HEK293 (cell line): ENCODE data around the gene ABLIM2.
A peak's percentile ranks its signal among the peaks of the same experiment; 100 is the strongest.

Source experiments
- CTCF ChIA-PET: fragments of 350-600 bp; formaldehyde crosslinking; extraction: SDS; loops from one replicate; lab custom pipeline; 2021; ENCODE audit warnings: antibody characterized with exemption; lab: Yijun Ruan, JAX
- POLR2A ChIA-PET: fragments of 300-600 bp; formaldehyde crosslinking; extraction: SDS; loops from one replicate; lab custom pipeline; 2020; ENCODE audit warnings: antibody characterized with exemption, inconsistent platforms; lab: Yijun Ruan, JAX
- H3K27ac ChIP-seq: fragments of 200-500 bp; sonication (Bioruptor generic); 2 replicates; pipeline ENCODE4 v1.5.1; 2014; ENCODE audit warnings: low read depth, low read length, control low read depth, inconsistent platforms; ENCODE audit errors: extremely low read depth
- H3K36me3 ChIP-seq, 2 experiments: fragments of 200-500 bp in 1 of 2; sonication (Bioruptor generic) in 1 of 2; 1 replicate in 1 of 2; 2 replicates in 1 of 2; pipeline ENCODE4 v1.5.1; 2014 to 2017; ENCODE audit warnings: inconsistent platforms in 2 of 2, low read length in 2 of 2; ENCODE audit not compliant: control insufficient read depth in 2 of 2, insufficient read depth in 1 of 2
- H3K4me1 ChIP-seq: fragments of 200-500 bp; sonication (Bioruptor generic); 2 replicates; pipeline ENCODE4 v1.5.1; 2014; ENCODE audit warnings: mild to moderate bottlenecking, low read length, inconsistent platforms; ENCODE audit not compliant: control insufficient read depth, insufficient read depth
- H3K4me3 ChIP-seq: 2 replicates; pipeline ENCODE4 v1.5.1; 2011; ENCODE audit warnings: low read depth, mild to moderate bottlenecking, control low read depth, low read length, moderate library complexity
- H3K9me3 ChIP-seq: fragments of 200-500 bp; sonication (Bioruptor generic); 2 replicates; pipeline ENCODE4 v1.5.1; 2014; ENCODE audit warnings: low read depth, low read length, inconsistent platforms; ENCODE audit not compliant: control insufficient read depth, insufficient read depth
- EGR2 ChIP-seq: fragments of 450-650 bp; formaldehyde crosslinking; IDR thresholded peaks from 2 replicates; pipeline ENCODE4 v1.5.1; 2016; ENCODE audit warnings: low read depth, missing biosample characterization, missing genetic modification characterization
- GLI4 ChIP-seq: fragments of 450-650 bp; formaldehyde crosslinking; IDR thresholded peaks from 2 replicates; pipeline ENCODE4 v1.5.1; 2016; ENCODE audit warnings: missing biosample characterization, missing genetic modification characterization
- GLIS1 ChIP-seq: fragments of 450-650 bp; formaldehyde crosslinking; IDR thresholded peaks from 2 replicates; pipeline ENCODE4 v1.5.1; 2016; ENCODE audit warnings: missing biosample characterization, missing genetic modification characterization
- IKZF3 ChIP-seq: fragments of 450-650 bp; IDR thresholded peaks from 2 replicates; pipeline ENCODE4 v1.5.0; 2018; ENCODE audit warnings: missing biosample characterization, mild to moderate bottlenecking, missing genetic modification characterization, moderate library complexity
- MEIS1 ChIP-seq: sonication (generic); formaldehyde crosslinking; IDR thresholded peaks from 2 replicates; pipeline ENCODE4 v1.8.1; 2022; ENCODE audit warnings: missing genetic modification reagents, mild to moderate bottlenecking, borderline replicate concordance
- PRDM6 ChIP-seq: fragments of 450-650 bp; formaldehyde crosslinking; IDR thresholded peaks from 2 replicates; pipeline ENCODE4 v1.5.1; 2017; ENCODE audit warnings: missing biosample characterization, missing genetic modification characterization
- ZBTB17 ChIP-seq: fragments of 450-650 bp; formaldehyde crosslinking; IDR thresholded peaks from 2 replicates; pipeline ENCODE4 v1.5.1; 2016; ENCODE audit warnings: missing biosample characterization, missing genetic modification characterization
- ZBTB8A ChIP-seq: fragments of 450-650 bp; formaldehyde crosslinking; IDR thresholded peaks from 2 replicates; pipeline ENCODE4 v1.5.1; 2016; ENCODE audit warnings: missing biosample characterization, missing genetic modification characterization
- ZFHX2 ChIP-seq: fragments of 450-650 bp; formaldehyde crosslinking; conservative IDR thresholded peaks from 2 replicates; pipeline ENCODE4 v1.5.1; 2016; ENCODE audit warnings: missing biosample characterization, missing genetic modification characterization
- ZIC2 ChIP-seq: fragments of 450-650 bp; formaldehyde crosslinking; IDR thresholded peaks from 2 replicates; pipeline ENCODE4 v1.5.1; 2016; ENCODE audit warnings: missing biosample characterization, missing genetic modification characterization
- ZNF140 ChIP-seq: fragments of 450-650 bp; formaldehyde crosslinking; IDR thresholded peaks from 2 replicates; pipeline ENCODE4 v1.5.1; 2016; ENCODE audit warnings: missing biosample characterization, missing genetic modification characterization
- ZNF169 ChIP-seq: fragments of 450-650 bp; formaldehyde crosslinking; IDR thresholded peaks from 2 replicates; pipeline ENCODE4 v1.5.1; 2016; ENCODE audit warnings: missing biosample characterization, missing genetic modification characterization
- ZNF2 ChIP-seq: fragments of 450-650 bp; formaldehyde crosslinking; IDR thresholded peaks from 2 replicates; pipeline ENCODE4 v1.5.1; 2016; ENCODE audit warnings: missing biosample characterization, missing genetic modification characterization
- ZNF211 ChIP-seq: fragments of 450-650 bp; formaldehyde crosslinking; IDR thresholded peaks from 2 replicates; pipeline ENCODE4 v1.5.1; 2016; ENCODE audit warnings: low read depth, missing biosample characterization, missing genetic modification characterization
- ZNF223 ChIP-seq: fragments of 450-650 bp; formaldehyde crosslinking; IDR thresholded peaks from 2 replicates; pipeline ENCODE4 v1.5.1; 2016; ENCODE audit warnings: missing biosample characterization, missing genetic modification characterization
- ZNF24 ChIP-seq: fragments of 450-650 bp; formaldehyde crosslinking; IDR thresholded peaks from 2 replicates; pipeline ENCODE4 v1.5.1; 2016; ENCODE audit warnings: missing biosample characterization, missing genetic modification characterization
- ZNF266 ChIP-seq: fragments of 450-650 bp; formaldehyde crosslinking; IDR thresholded peaks from 2 replicates; pipeline ENCODE4 v1.5.1; 2016; ENCODE audit warnings: missing biosample characterization, missing genetic modification characterization, low read depth
- ZNF366 ChIP-seq: fragments of 450-650 bp; formaldehyde crosslinking; conservative IDR thresholded peaks from 2 replicates; pipeline ENCODE4 v1.5.1; 2016; ENCODE audit warnings: missing biosample characterization, missing genetic modification characterization
- ZNF544 ChIP-seq: fragments of 450-650 bp; formaldehyde crosslinking; IDR thresholded peaks from 2 replicates; pipeline ENCODE4 v1.5.0; 2017; ENCODE audit warnings: missing biosample characterization, missing genetic modification characterization
- ZNF549 ChIP-seq: fragments of 450-650 bp; IDR thresholded peaks from 2 replicates; pipeline ENCODE4 v1.5.1; 2018; ENCODE audit warnings: missing biosample characterization, missing genetic modification characterization, mild to moderate bottlenecking, inconsistent platforms, moderate library complexity
- ZNF624 ChIP-seq: fragments of 450-650 bp; formaldehyde crosslinking; IDR thresholded peaks from 2 replicates; pipeline ENCODE4 v1.5.1; 2017; ENCODE audit warnings: missing biosample characterization, missing genetic modification characterization
- ZSCAN30 ChIP-seq: fragments of 450-650 bp; IDR thresholded peaks from 2 replicates; pipeline ENCODE4 v1.5.1; 2018; ENCODE audit warnings: missing biosample characterization, mild to moderate bottlenecking, missing genetic modification characterization, moderate library complexity

ABLIM2 gene

GRCh38 chr4:7974425-7974824 lies 184.2 kb downstream of the ABLIM2 start:
- no peaks in the 10 kb centered on the region for H3K36me3 ChIP-seq
- CTCF ChIA-PET = no interaction called here
- H3K27ac ChIP-seq = no peak overlapping the region
- H3K9me3 ChIP-seq = no peaks in the 10 kb centered on the region
- H3K4me3 ChIP-seq = no peak overlapping the region
- H3K4me1 ChIP-seq = no peaks in the 10 kb centered on the region
- peak; percentile 97 for TF ChIP-seq EGR2
- TF ChIP-seq ZBTB17 (tag by site-specific recombination) = peak; percentile 80
- TF ChIP-seq ZFHX2 (tag by site-specific recombination) = peak; percentile 90
- TF ChIP-seq ZNF366 (tag by site-specific recombination) = peak; percentile 94
- no peak for TF ChIP-seq ZNF2 (tag by site-specific recombination)
- TF ChIP-seq, all 188 proteins: peak for 4
- POLR2A ChIA-PET = no interaction called here

GRCh38 chr4:7973545-7973981 lies 185.1 kb downstream of the ABLIM2 start:
- no peak overlapping the region for H3K27ac ChIP-seq
- H3K4me1 ChIP-seq = no peaks in the 10 kb centered on the region
- no peaks in the 10 kb centered on the region for H3K36me3 ChIP-seq

GRCh38 chr4:7971881-7972500 lies 186.6 kb downstream of the ABLIM2 start:
- H3K36me3 ChIP-seq = no peaks in the 10 kb centered on the region
- no peak overlapping the region for H3K4me3 ChIP-seq
- no peak overlapping the region for H3K27ac ChIP-seq
- peak; percentile 74 for TF ChIP-seq ZIC2 (tag by site-specific recombination)
- peak; percentile 54 for TF ChIP-seq GLIS1
- TF ChIP-seq ZBTB8A (tag by site-specific recombination) = no peak
- TF ChIP-seq ZNF544 = no peak
- TF ChIP-seq ZNF211 (tag by site-specific recombination) = no peak
- no peaks in the 10 kb centered on the region for H3K9me3 ChIP-seq
- ChIA-PET CTCF (interaction anchor here (0.5 to 0.6 kb wide), 2 partner anchors 28 to 44 kb away, joined by 4 read pairs; no protein-coding TSS in a partner anchor), POLR2A (no interaction called here)
- H3K4me1 ChIP-seq = no peaks in the 10 kb centered on the region

More at GRCh38 chr4:7973545-7973981, 185.1 kb downstream of the ABLIM2 start:
- POLR2A ChIA-PET = no interaction called here
- CTCF ChIA-PET = interaction anchor here (0.7 kb wide), 1 partner anchor 276 kb away, joined by 4 read pairs; no protein-coding TSS in a partner anchor
- no peak overlapping the region for H3K4me3 ChIP-seq
- TF ChIP-seq ZNF24 (tag by site-specific recombination) = no peak
- TF ChIP-seq ZNF549 = no peak
- TF ChIP-seq ZNF624 (tag by site-specific recombination) = no peak
- TF ChIP-seq ZNF169 (tag by site-specific recombination) = no peak
- TF ChIP-seq ZNF266 = no peak
- no peak for TF ChIP-seq ZNF140
- TF ChIP-seq MEIS1 (CRISPR knock-in tag) = no peak
- TF ChIP-seq ZSCAN30 (tag by site-specific recombination) = no peak
- no peak for TF ChIP-seq ZNF223 (tag by site-specific recombination)
- no peak for TF ChIP-seq IKZF3 (tag by site-specific recombination)
- no peak for TF ChIP-seq GLI4 (tag by site-specific recombination)
- no peak for TF ChIP-seq PRDM6 (tag by site-specific recombination)
- TF ChIP-seq, all 188 proteins: peak for 0
- no peaks in the 10 kb centered on the region for H3K9me3 ChIP-seq
